GM18907 (cell line): Measurements from ENCODE around the gene RGL3.
"Not testable (repeated sequence)": the region's sequence is repeated elsewhere in the genome, so short reads cannot be mapped to it uniquely, and the experiment has no call there.

Source experiments
- ATAC-seq: cut with Tn5 transposase; IDR thresholded peaks from one replicate; pipeline ENCODE4 v1.9.1; 2021; ENCODE audit warnings: mild to moderate bottlenecking, moderate library complexity; ENCODE audit not compliant: unreplicated experiment

The RGL3 gene, protein sequence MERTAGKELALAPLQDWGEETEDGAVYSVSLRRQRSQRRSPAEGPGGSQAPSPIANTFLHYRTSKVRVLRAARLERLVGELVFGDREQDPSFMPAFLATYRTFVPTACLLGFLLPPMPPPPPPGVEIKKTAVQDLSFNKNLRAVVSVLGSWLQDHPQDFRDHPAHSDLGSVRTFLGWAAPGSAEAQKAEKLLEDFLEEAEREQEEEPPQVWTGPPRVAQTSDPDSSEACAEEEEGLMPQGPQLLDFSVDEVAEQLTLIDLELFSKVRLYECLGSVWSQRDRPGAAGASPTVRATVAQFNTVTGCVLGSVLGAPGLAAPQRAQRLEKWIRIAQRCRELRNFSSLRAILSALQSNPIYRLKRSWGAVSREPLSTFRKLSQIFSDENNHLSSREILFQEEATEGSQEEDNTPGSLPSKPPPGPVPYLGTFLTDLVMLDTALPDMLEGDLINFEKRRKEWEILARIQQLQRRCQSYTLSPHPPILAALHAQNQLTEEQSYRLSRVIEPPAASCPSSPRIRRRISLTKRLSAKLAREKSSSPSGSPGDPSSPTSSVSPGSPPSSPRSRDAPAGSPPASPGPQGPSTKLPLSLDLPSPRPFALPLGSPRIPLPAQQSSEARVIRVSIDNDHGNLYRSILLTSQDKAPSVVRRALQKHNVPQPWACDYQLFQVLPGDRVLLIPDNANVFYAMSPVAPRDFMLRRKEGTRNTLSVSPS

DNA sequence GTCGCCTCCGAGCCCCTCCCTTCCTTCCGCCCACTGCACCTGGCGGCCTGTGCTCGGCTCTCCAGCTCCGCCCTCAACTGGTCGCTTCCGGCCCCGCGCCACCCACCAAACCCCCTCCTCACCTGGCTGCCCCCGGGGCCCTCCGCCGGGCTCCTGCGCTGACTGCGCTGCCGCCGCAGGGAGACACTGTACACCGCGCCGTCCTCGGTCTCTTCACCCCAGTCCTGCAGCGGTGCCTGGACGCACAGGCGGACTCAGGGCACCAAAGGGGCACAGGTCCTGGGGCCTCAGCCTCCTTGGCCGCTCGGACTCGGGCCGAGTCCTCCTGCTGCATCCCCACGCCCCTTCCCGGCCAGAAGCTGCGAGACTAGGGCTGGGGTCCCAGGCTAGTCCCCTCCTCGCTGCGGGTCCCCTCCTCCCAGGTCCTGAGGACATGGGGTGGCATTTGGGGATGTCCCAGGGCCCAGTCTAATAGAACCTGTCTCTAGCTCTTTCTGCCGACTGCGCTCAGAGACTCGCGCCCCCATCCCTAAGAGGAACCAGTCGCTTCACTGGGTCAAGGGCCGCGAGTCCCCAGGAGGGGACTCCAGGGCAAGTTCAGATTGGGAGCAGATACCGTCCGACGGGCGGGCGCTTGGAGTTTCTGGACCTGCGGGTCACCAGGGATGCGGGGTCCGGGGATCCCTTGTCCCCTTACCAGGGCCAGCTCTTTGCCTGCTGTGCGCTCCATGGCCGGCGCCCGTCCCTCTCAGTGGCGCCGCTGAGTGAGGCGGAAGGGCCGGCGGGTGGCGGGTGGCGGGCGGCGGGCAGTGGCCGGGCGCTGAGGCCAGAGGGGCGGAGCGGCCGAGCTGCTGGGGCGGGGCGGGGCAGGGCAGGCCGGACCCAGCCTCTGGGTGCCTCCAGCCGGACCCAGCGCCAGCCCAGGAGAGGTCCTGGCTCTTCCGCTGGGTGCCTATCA lies at the start of gene RGL3:
Gene RGL3, minus strand, starts transcription at position 766 of the 958 bp plus-strand sequence. Its CDS starts 36 bp downstream, at position 730.
- no peak for ATAC-seq

DNA sequence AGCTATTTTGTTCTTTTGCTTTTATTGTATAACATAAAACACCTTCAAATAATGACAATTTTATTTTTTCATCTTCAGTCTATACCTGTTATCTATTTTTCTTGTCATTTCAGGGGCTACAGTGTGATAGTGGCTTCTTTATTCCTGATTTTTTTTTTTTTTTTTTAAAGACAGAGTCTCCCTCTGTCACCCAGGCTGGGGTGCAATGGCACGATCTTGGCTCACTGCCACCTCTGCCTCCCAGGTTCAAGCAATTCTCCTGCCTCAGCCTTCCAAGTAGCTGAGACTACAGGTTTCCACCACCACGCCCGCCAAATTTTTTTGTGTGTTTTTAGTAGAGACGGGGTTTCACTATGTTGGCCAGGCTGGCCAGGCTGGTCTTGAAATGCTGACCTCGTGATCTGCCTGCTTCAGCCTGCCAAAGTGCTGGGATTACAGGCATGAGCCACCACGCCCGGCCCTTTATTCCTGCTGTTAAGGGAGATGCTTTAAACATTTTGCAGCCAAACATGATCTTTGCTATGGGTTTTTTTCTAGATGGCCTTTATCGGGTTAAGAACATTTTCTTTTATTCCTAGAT lies 49.2 kb upstream of the RGL3 start:
- ATAC-seq, result not testable (repeated sequence)

DNA sequence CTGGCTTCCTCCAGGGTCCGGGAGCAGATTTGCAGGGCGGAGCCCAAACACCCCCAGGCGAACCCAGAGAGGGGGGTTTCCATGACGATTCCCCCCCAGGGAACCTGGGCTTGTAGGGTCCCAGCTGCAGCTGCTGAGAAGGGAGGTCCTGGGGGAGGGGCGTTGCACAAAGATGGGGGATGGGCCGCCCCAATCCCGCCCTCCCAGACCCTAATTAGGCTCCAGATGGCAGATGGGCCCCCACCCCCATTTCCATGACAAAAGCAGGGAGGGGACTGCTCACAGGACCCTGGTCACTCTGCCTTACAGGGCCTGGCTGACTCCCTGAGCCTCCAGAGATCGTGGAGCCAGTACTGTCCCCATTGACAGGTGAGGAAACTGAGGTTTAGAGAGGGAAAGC lies 46.5 kb upstream of the RGL3 start:
- ATAC-seq, result no peak

DNA sequence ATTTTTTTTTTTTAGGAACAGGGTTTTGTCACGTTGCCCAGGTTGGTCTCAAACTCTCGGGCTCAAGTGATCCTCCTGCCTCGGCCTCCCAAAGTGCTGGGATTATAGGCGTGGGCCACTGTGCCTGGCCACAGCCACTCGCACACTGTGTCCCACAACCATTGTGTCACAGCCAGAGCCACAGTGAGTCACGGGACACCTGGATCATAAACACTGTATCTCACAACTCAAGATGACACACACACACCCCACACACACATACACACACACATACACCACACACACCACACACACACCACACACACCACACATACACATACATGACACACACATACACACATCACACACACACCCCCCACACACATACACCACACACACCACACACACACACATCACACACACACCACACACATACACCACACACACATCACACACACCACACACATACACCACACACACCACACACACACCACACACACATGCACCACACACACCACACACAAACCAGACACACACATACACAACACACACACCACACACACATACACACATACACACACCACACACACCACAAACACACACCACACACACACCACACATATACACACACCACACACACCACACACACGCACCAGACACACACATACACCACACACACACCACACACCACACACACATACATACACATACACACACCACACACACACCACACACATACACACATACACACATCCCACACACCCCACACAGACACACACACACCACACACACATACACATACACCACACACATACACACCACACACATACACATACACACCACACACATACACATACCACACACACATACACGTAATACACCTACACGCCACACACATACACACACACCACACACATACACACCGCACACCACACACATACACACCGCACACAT lies 45.5 kb upstream of the RGL3 start:
- no peak for ATAC-seq

DNA sequence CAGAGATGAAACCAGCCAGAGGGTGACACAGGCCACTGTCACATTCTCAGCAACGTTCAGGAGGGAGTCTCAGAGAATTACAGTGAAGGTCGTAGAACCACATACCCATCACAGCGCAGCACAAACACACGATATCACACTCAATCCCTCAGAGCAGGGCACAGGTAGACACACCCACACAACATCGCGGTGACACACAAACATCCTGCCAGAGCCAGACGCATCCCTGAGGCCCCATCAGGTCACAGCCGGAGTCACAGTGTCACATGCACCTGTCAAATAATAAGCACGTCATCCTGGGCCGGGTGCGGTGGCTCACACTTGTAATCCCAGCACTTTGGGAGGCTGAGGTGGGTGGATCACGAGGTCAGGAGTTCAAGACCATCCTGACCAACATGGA lies 44.3 kb upstream of the RGL3 start:
- no peak for ATAC-seq

DNA sequence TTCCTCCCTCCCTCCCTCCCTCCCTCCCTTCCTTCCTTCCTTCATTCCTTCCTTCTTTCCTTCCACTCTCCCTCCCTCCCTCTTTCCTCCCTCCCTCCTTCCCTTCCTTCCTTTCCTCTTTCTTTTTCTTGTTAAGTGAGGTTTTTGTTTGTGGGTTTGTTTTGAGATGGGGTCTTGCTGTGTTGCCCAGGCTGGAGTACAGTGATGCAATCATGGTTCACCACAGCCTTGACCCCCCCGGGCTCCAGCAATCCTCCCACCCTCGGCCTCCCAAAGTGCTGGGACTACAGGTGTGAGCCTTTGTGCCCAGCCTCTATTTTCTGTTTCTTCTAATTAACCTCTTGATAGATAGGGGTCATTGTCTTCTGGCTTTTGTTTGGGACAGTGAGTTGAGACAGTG lies 42.3 kb upstream of the RGL3 start:
- ATAC-seq, result no peak

DNA sequence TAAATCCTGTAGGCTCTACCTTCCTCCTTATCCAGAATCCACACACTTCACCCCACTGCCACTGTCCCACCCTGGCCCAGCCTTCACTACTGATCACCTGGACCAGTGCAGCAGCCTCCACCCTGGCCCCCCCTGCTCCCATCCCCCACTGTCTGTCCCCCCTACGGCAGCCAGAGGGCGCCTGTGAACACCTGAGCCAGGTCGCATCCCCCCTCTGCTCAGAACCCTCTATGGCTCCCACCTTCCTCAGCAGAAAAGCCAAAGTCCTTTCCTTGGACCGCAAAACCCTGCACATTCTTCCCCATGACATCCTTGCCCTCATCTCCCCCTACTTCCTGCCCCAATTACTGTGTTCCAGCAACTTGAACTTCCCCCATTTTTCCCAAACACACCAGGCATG lies 41.1 kb upstream of the RGL3 start:
- no peak for ATAC-seq

DNA sequence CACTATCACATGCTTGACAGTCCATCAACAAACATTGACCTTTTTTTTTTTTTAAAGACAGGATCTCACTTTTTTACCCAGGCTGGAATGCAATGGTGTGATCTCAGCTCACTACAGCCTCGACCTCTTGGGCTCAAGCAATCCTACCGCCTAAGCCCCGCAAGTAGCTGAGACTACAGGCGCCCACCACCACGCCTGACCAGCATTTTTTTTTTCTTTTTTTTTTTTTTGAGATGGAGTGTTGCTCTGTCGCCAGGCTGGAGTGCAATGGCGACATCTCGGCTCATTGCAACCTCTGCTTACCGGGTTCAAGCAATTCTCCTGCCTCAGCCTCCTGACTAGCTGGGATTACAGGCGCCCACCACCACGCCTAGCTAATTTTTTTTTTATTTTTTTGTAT lies 39.8 kb upstream of the RGL3 start:
- not testable (repeated sequence) for ATAC-seq

DNA sequence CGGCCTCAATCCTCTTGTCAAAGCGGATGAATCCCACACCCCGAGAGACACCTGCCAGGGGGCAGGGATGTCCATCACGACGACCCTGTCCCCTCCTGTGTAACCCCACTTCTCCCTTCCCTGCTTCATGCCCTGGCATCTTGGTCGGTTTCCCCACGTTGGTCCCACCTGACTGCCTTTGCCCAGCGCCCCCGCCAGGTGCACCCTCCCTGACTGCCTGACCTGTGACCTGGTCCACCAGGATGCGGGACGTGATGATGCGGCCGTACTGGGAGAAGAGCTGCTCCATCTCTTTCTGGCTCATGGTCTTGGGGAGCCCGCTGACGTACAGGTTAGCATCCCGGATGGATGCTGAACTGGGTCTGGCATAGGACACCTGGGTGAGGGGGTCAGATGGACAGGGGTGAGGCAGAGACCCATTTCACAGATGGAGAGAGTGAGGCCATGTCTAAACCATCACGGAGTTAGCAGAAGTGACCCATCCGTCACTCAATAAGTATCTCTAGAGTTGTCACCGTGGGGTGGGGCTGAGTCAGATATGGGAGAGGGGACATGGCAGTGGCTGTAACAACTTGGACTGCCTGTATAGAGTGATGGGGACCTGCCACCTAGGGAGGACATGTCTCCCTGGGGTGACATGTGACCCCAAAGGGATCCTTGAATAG lies 39.3 kb upstream of the RGL3 start:
- ATAC-seq, result no peak

DNA sequence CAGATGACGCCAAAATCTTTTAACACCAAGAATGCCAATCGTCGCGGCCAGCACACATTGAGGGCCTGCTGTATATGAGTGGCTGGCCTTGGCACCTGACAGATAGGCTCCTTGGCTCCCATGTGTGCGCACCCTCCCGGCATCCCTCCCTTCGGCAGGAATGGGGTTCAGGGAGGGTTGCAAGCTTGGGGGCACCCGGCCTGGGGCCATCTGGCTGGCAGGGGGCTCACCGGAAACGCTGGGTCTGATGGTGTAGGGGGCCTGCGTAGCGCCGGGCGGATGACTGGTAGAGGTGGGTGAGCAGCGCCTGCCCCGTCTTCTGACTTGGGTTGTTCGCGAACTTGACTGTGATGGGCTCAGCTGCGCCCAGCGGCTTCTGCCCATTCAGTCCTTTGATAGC lies 38.7 kb upstream of the RGL3 start:
- no peak for ATAC-seq

DNA sequence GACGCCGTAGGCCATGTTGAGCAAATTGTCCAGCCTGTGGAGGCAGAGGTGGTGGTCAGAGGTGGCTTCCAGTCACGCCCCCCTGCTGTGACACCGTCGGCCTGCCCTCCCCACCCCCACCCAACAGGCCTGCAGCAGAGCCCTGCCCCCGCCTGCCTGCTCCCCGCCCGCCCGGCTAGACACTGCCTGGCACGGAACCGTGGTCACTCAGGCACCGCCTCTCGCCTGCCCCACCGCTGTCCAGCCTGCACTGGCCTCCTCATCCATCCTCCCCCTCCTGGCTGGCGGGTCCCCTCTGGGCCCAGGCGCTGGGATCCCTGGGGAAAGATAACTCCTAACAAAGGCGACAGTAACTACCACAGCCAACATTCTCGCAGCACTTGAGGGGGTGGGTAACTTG lies 38.0 kb upstream of the RGL3 start:
- ATAC-seq, result no peak

DNA sequence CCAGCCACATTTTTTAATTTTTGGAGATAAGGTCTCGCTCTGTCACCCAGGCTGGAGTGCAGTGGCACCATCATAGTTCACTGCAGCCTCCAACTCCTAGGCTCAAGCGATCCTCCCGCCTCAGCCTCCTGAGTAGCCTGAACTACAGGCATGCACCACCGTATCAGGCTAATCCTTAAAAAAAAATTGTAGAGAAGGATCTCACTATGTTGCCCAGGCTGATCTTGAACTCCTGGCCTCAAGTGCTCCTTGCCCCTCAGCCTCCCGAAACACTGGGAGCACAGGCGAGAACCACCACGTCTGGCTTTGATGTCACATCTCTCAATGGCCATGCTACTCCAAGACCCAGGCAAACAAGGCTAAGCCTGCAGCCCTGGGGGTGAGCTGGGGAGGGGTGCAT lies 37.5 kb upstream of the RGL3 start:
- ATAC-seq, result no peak

DNA sequence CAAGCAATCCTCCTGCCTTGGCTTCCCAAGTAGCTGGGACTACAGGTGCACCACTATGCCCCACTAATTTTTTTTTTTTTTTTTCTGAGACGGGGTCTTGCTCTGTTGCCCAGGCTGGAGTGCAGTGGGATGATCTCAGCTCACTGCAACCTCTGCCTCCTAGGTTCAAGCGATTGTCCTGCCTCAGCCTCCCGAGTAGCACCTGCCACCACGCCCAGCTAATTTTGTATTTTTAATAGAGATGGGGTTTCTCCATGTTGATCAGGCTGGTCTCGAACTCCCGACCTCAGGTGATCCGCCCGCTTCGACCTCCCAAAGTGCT lies 36.1 kb upstream of the RGL3 start:
- not testable (repeated sequence) for ATAC-seq

DNA sequence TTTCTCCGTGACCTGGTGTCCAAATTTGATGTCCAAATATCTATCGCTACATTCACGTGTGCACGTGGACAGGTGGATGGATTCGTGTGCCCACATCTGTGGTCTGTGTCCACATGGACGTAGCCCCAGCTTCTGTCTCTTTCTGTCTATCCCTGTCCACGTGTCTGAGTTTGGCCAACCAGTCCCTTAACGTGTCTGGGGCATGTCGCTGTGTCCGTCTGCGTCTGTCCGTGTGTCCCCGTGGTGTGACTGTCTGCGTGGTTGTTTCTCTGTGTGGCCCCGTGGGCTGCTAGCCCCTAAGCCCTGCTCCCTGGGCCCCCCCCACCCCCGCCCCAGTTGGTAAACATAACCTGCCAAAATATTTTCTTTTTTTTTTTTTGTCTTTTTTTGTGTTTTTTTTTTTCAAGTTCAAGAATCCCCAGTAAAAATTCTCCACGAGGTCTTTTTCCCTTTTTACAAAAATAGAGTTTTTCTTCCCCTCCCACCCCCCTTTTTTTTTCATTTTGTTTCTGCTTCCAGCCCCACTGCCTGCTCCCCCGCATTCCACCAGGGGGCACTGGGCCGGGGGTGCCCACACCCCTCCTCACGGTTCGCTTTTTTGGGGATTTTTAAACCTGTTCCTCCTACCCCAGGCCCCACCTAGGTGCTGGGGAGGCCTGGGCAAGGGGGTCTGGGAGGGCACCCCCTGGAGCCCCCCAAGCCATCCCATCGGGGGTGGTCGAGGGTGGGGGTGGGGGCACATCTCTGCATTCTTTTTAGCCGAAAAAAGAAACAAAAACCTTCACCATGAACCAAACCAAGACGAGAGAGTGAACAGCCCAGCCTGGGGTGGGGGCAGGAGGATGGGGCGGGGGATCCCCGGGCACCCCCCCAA lies 34.6 kb upstream of the RGL3 start:
- no peak for ATAC-seq

DNA sequence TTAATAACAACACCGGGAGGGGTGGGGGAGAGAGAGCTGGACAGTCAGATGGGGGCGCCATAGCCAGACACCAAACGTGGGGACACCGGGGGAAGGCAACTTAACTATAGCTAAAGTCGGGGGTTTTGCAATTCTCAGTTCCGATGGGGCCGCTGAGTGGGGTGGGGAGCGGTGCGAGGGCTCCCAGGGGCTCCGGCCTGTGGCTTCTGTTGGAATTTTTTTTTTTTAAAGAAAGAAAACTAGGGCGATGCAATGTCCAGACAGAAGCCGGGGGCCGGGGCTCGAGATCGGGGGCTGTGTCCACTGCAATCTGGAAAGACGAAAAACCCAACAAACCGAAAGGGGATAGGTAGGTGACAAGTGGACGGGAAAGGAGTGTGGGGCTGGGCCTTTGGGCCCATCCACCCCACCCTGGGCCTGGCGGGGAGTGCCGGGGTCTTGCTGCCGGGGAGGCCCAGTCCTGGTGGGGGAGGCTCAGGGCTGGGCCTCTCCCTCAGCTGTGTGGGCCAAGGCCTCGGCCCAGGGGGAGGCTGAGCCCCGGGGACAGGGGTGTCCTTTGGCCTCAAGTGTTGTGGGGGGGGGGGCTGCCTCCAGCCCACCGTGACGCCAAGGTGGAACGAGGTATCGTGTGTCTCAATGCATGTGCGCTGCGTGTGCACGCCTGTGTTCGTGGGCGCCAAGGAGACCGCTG lies 33.7 kb upstream of the RGL3 start:
- ATAC-seq, result no peak

DNA sequence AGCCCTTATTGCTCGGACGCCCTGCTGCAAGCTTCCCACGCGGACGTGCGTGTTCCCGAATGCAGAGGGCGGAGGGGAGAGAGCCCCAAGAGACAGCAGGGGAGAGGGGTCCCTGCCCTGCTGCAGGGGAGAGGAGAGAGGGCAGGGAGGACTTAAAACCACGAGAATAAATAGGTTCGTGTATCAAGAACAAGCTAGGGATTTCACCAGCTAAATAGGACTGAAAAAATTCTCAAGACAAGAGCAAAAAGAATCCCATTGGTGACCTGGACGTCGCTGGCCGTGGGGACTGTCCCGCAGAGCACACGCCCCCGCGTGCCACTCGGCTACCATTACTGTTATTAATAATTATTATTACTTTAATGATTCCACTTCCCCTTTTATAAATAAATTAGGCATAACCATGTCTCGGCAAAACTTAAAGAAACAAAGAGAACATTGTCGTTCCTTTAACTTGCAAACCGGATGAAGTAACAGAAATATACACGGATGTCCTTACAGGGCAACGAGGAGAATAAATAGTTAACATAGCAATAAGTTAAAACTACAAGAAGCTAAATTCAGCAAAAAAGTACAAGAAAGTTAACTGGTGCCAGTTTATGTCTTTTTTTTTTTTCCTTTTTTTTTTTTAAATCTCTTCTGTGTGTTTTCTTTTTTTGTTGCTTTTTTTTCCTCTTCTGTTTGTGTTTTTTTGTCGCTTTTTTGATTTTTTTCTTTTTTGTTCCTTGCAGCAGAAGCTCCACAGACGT lies 32.9 kb upstream of the RGL3 start:
- no peak for ATAC-seq

DNA sequence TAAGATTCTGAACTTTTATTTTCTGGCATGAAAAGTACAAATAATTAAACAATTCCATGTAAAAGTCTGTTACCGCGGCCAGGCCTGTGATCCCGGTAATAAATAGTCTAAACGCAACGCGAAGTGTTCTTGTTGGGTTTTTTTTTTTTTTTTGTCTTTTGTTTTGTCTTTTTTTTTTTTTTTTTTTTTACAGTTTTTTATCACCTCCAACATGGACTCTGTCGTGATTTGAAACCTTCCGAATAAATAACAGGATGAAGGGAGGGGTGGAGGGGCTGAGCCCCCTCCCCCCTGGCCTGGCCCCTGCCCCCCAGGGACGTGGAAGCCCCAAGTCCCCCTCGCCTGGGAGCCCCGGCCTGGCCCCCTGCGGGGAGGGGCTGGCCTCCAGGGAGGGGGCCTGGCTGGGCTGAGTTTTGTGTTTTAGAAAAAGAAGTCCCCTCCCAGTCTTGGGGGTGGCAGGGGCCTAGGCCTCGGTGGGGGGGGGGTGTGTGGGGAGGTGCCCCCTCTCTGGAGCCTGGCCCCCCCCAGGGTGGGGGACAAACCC lies 32.3 kb upstream of the RGL3 start:
- no peak for ATAC-seq
